GM12878 (cell line): ENCODE measurements around the gene RUNX3. TPM values are rescaled to one million over a fixed set of nuclear protein-coding genes. Genes with fewer than 3 reads are reported as not detected.
A peak's percentile ranks its signal among the peaks of the same experiment; 100 is the strongest.

ENCODE experiments used
- E2F8 ChIP-seq: fragments of 450-650 bp; IDR thresholded peaks from 2 replicates; pipeline ENCODE4 v1.6.1; 2018; ENCODE audit warnings: mild to moderate bottlenecking, low read depth, moderate library complexity; ENCODE audit not compliant: partially characterized antibody
- EED ChIP-seq: sonication (generic); IDR thresholded peaks from 2 replicates; pipeline ENCODE4 v1.6.1; 2016; ENCODE audit warnings: antibody characterized with exemption, low read depth
- ESRRA ChIP-seq: IDR thresholded peaks from 2 replicates; pipeline ENCODE4 v1.6.1; 2012; ENCODE audit warnings: mild to moderate bottlenecking, low read length, improper control_type of control experiment
- FOS ChIP-seq: IDR thresholded peaks from 3 replicates; pipeline ENCODE4 v1.6.1; 2011; ENCODE audit warnings: borderline replicate concordance; ENCODE audit not compliant: insufficient read length; ENCODE audit errors: extremely low read depth
- FOXK2 ChIP-seq: fragments of 450-650 bp; IDR thresholded peaks from 2 replicates; pipeline ENCODE4 v1.6.1; 2017; ENCODE audit warnings: mild to moderate bottlenecking, moderate library complexity
- FOXM1 ChIP-seq: IDR thresholded peaks from 2 replicates; pipeline ENCODE4 v1.6.1; 2012; ENCODE audit warnings: low read depth, mild to moderate bottlenecking, inconsistent platforms, low read length, moderate library complexity
- JUNB ChIP-seq: IDR thresholded peaks from 2 replicates; pipeline ENCODE4 v1.6.1; 2016; ENCODE audit warnings: antibody characterized with exemption, mild to moderate bottlenecking
- MEF2A ChIP-seq: IDR thresholded peaks from 2 replicates; pipeline ENCODE4 v1.6.1; 2011; ENCODE audit warnings: low read depth, mild to moderate bottlenecking, low read length, moderate library complexity; ENCODE audit not compliant: insufficient read depth
- NKRF ChIP-seq: fragments of 450-650 bp; conservative IDR thresholded peaks from 2 replicates; pipeline ENCODE4 v1.6.1; 2017; ENCODE audit warnings: mild to moderate bottlenecking, moderate library complexity
- PAX8 ChIP-seq: fragments of 450-650 bp; IDR thresholded peaks from 2 replicates; pipeline ENCODE4 v1.6.1; 2017; ENCODE audit warnings: mild to moderate bottlenecking, moderate library complexity
- POLR2AphosphoS5 ChIP-seq: IDR thresholded peaks from 2 replicates; pipeline ENCODE4 v1.6.1; 2011; ENCODE audit warnings: mild to moderate bottlenecking, low read length, inconsistent platforms
- RAD51 ChIP-seq: fragments of 450-650 bp; IDR thresholded peaks from 2 replicates; pipeline ENCODE4 v1.6.1; 2016; ENCODE audit warnings: moderate library complexity, mild to moderate bottlenecking, inconsistent platforms
- SIX5 ChIP-seq: IDR thresholded peaks from 2 replicates; pipeline ENCODE4 v1.6.1; 2011; ENCODE audit warnings: mild to moderate bottlenecking, low read depth, low read length, moderate library complexity; ENCODE audit not compliant: severe bottlenecking
- SREBF1 ChIP-seq: IDR thresholded peaks from 2 replicates; pipeline ENCODE4 v1.6.1; 2012; ENCODE audit warnings: mild to moderate bottlenecking, low read length
- WRNIP1 ChIP-seq: IDR thresholded peaks from 2 replicates; pipeline ENCODE4 v1.6.1; 2011; ENCODE audit warnings: low read depth, low read length, improper control_type of control experiment, borderline replicate concordance
- ZBTB11 ChIP-seq: fragments of 450-650 bp; formaldehyde crosslinking; IDR thresholded peaks from 2 replicates; pipeline ENCODE4 v1.5.0; 2022; ENCODE audit warnings: mild to moderate bottlenecking, missing genetic modification characterization
- ZBTB40 ChIP-seq: fragments of 450-650 bp; IDR thresholded peaks from 2 replicates; pipeline ENCODE4 v1.6.1; 2016; ENCODE audit warnings: mild to moderate bottlenecking, moderate library complexity, borderline replicate concordance
- ZNF622 ChIP-seq: fragments of 450-650 bp; IDR thresholded peaks from 2 replicates; pipeline ENCODE4 v1.6.1; 2017; ENCODE audit warnings: mild to moderate bottlenecking, inconsistent platforms
- polyA plus RNA-seq, 11 experiments: library from polyadenylated mRNA; depleted of rRNA in 4 of 11; unstranded in 6 of 11; stranded (reverse) in 5 of 11; fragments of >200 nt; fragmentation: Nextera tagmentation in 4 of 11; fragmentation: Illumina TruSeq in 1 of 11; extraction: Ambion mirVana in 4 of 11; extraction: Trizol in 1 of 11; gene quantifications; 1 replicate in 1 of 11; 2 replicates in 10 of 11; pipeline versions ENCODE4 v1.2.1 to v1.2.3, GENCODE V29; 2011 to 2016; ENCODE audit warnings: inconsistent platforms in 2 of 11, missing spikeins in 2 of 11, low read depth in 1 of 11
- total RNA-seq, 4 experiments: library from RNA; depleted of rRNA in 3 of 4; stranded (reverse); fragments of >200 nt in 3 of 4; fragmentation: Illumina TruSeq in 1 of 4; extraction: Trizol in 1 of 4; gene quantifications; 2 replicates each; pipeline versions ENCODE4 v1.2.1 to v1.2.3, GENCODE V29; 2013 to 2021

Gene RUNX3
- total and polyA plus RNA-seq, 10 of the 15 experiments (the other 5 are each of a cell fraction or from before 2014, with no cell fraction given) = 19.0 to 151 (median 31.4) TPM

GRCh38 chr1:24955161-24955560 lies 25.1 kb upstream of the RUNX3 start (continued):
- TF ChIP-seq EED (peak; percentile 97), MEF2A (no peak), SIX5 (no peak), ESRRA (no peak), FOXK2 (no peak), WRNIP1 (no peak), E2F8 (no peak), ZBTB40 (no peak), NKRF (no peak), FOXM1 (no peak), POLR2AphosphoS5 (0 out of 2 replicates have a peak, but pooled peaks have one; percentile 7), SREBF1 (no peak), ZBTB11 (CRISPR knock-in tag) (no peak), RAD51 (no peak), FOS (no peak), PAX8 (no peak), ZNF622 (no peak), JUNB (peak; percentile 86)
